Caco-2 (cell line): ENCODE results near the gene LCN2. TPM values are rescaled to one million over a fixed set of nuclear protein-coding genes. Genes with fewer than 3 reads are reported as not detected.
A peak's percentile ranks its signal among the peaks of the same experiment; 100 is the strongest.

Experiments used
- BruUV-seq: library from RNA; stranded (reverse); fragments of 400-500 nt; replicated peaks from 2 replicates; lab custom pipeline; 2021; lab: Mats Ljungman, UMichigan
- CTCF ChIA-PET: fragments of 300-600 bp; sonication (Branson Sonifier 250); formaldehyde crosslinking; loops from one replicate; lab custom pipeline; 2022; ENCODE audit warnings: antibody characterized with exemption; lab: Charles Lee
- POLR2A ChIA-PET: fragments of 300-600 bp; sonication (Branson Sonifier 250); formaldehyde crosslinking; loops from one replicate; lab custom pipeline; 2022; ENCODE audit warnings: antibody characterized with exemption; lab: Charles Lee
- DNase-seq, 2 experiments: peaks; one replicate each; pipeline versions ENCODE4 v3.0.0 to v3.0.0-alpha.2; 2020 to 2022
- H3K27me3 ChIP-seq: replicated peaks from 2 replicates; pipeline ENCODE4 v1.6.0; 2011; ENCODE audit warnings: low read length; ENCODE audit not compliant: control insufficient read depth, insufficient read depth
- H3K36me3 ChIP-seq: 2 replicates; pipeline ENCODE4 v1.5.1; 2011; ENCODE audit warnings: low read length; ENCODE audit not compliant: control insufficient read depth, insufficient read depth
- H3K4me1 ChIP-seq: fragments of 250-450 bp; sonication (Bioruptor Pico); 2 replicates; pipeline ENCODE4 v1.5.1; 2020; ENCODE audit warnings: mild to moderate bottlenecking
- H3K4me3 ChIP-seq: 2 replicates; pipeline ENCODE4 v1.5.1; 2011; ENCODE audit warnings: low read depth, mild to moderate bottlenecking, control low read depth, low read length
- H3K9me3 ChIP-seq: fragments of 250-450 bp; sonication (Bioruptor Pico); 2 replicates; pipeline ENCODE4 v1.5.1; 2020; ENCODE audit warnings: mild to moderate bottlenecking, moderate library complexity
- H3K27ac Mint-ChIP-seq: one replicate; pipeline ENCODE4 v1.8.0; 2022; ENCODE audit warnings: mixed read lengths; ENCODE audit not compliant: unreplicated experiment
- H3K27me3 Mint-ChIP-seq: one replicate; pipeline ENCODE4 v1.8.0; 2022; ENCODE audit warnings: mixed read lengths; ENCODE audit not compliant: insufficient read depth, unreplicated experiment
- H3K36me3 Mint-ChIP-seq: one replicate; pipeline ENCODE4 v1.8.0; 2022; ENCODE audit warnings: mild to moderate bottlenecking, mixed read lengths; ENCODE audit not compliant: insufficient read depth, unreplicated experiment
- H3K4me1 Mint-ChIP-seq: one replicate; pipeline ENCODE4 v1.8.0; 2022; ENCODE audit warnings: low read depth, mixed read lengths; ENCODE audit not compliant: unreplicated experiment
- H3K4me3 Mint-ChIP-seq: one replicate; pipeline ENCODE4 v1.8.0; 2022; ENCODE audit warnings: mild to moderate bottlenecking, moderate library complexity, mixed read lengths; ENCODE audit not compliant: unreplicated experiment
- H3K9me3 Mint-ChIP-seq: one replicate; pipeline ENCODE4 v1.8.0; 2022; ENCODE audit warnings: mixed read lengths; ENCODE audit not compliant: unreplicated experiment
- CTCF ChIP-seq, 2 experiments: fragments of 200-600 bp in 1 of 2; IDR thresholded peaks; 1 replicate in 1 of 2; 2 replicates in 1 of 2; pipeline versions ENCODE4 v1.5.1 to v1.8.0; 2011 to 2022; ENCODE audit warnings: antibody characterized with exemption in 1 of 2, control low read depth in 1 of 2, inconsistent platforms in 1 of 2, low read depth in 1 of 2, low read length in 1 of 2, mild to moderate bottlenecking in 1 of 2, moderate library complexity in 1 of 2; ENCODE audit not compliant: insufficient read depth in 1 of 2, severe bottlenecking in 1 of 2, unreplicated experiment in 1 of 2
- intact Hi-C: fragments of 100-400 bp; cut with micrococcal nuclease; formaldehyde crosslinking; loops from one replicate; pipeline ENCODE4 v1.10.0; 2022; ENCODE audit not compliant: unreplicated experiment
- total RNA-seq: library from RNA; stranded (reverse); gene quantifications from 2 replicates; pipeline ENCODE4 v1.2.3, GENCODE V29; 2022

Gene LCN2
- total RNA-seq, 1 experiment from 2014 or later = not detected

GRCh38 chr9:128159522-128159783 is 10.2 kb downstream of the LCN2 start:
- Histone ChIP-seq H3K36me3 (no peaks in the 10 kb centered on the region), H3K9me3 (no peaks in the 10 kb centered on the region), H3K4me1 (peaks cover 8% of the 10 kb centered on the region; the same call in 1 of the 2 replicates), H3K4me3 (peak overlapping the region; percentile 46), H3K27me3 (no peaks in the 10 kb centered on the region)
- Mint-ChIP-seq H3K36me3 (peaks cover 21% of the 10 kb centered on the region), H3K9me3 (no peaks in the 10 kb centered on the region), H3K27me3 (no peaks in the 10 kb centered on the region), H3K4me3 (peak overlapping the region; percentile 81), H3K4me1 (no peaks in the 10 kb centered on the region), H3K27ac (peak overlapping the region; percentile 86)
- ChIA-PET CTCF (interaction anchor here (0.6 to 1.1 kb wide), 6 partner anchors 9 to 297 kb away, joined by 3 to 5 read pairs (median 4); partner anchors contain the start of genes CERCAM and SWI5), POLR2A (interaction anchor here (0.5 to 1.6 kb wide), 5 partner anchors 9 to 877 kb away, joined by 3 to 6 read pairs (median 5); partner anchors contain the start of gene MIGA2)
- BruUV-seq = TSS peak; percentile 95
- no peak for DNase-seq
- no peak for TF ChIP-seq CTCF (IDR thresholded peaks at IDR 0.05; ENCODE audit: insufficient read depth in 1 of 2, low read depth in 1 of 2, low read length in 1 of 2, severe bottlenecking in 1 of 2, unreplicated experiment in 1 of 2)
- intact Hi-C loops = no loop called here

- no peaks in the 10 kb centered on the region for H3K9me3 ChIP-seq
- peak; percentile 96 to 98 for DNase-seq
- ChIA-PET CTCF (interaction anchor here (0.5 to 1.1 kb wide), 12 partner anchors 9 to 399 kb away, joined by 3 to 5 read pairs (median 3); partner anchors contain the start of genes CERCAM and SWI5), POLR2A (interaction anchor here (0.5 to 1.6 kb wide), 5 partner anchors 9 to 877 kb away, joined by 3 to 6 read pairs (median 5); partner anchors contain the start of gene MIGA2)
- Mint-ChIP-seq H3K9me3 (no peaks in the 10 kb centered on the region), H3K27me3 (no peaks in the 10 kb centered on the region), H3K27ac (peak within 1 kb of the TSS; percentile 86), H3K4me1 (no peaks in the 10 kb centered on the region), H3K4me3 (peak within 1 kb of the TSS; percentile 81), H3K36me3 (peaks cover 26% of the 10 kb centered on the region)
- no peaks in the 10 kb centered on the region for H3K27me3 ChIP-seq
- H3K36me3 ChIP-seq = no peaks in the 10 kb centered on the region
- BruUV-seq = no TSS peak
- intact Hi-C loops = loop anchor here (2.0 kb wide), 1 partner anchor 31 kb away; no protein-coding TSS in a partner anchor
- H3K4me3 ChIP-seq = peak within 1 kb of the TSS; percentile 58
- peaks cover 8% of the 10 kb centered on the region; the same call in 1 of the 2 replicates for H3K4me1 ChIP-seq
- TF ChIP-seq CTCF (IDR thresholded peaks at IDR 0.05; ENCODE audit: insufficient read depth in 1 of 2, low read depth in 1 of 2, low read length in 1 of 2, severe bottlenecking in 1 of 2, unreplicated experiment in 1 of 2) = no peak
Measured at GRCh38 chr9:128159784-128160602, 10.7 kb downstream of the LCN2 start, which contains the start of gene BBLN. Gene BBLN, plus strand, starts transcription at chr9:128160265. Its CDS starts 143 bp downstream, at chr9:128160408.

- Histone ChIP-seq H3K27me3 (no peaks in the 10 kb centered on the region), H3K4me1 (peaks cover 8% of the 10 kb centered on the region; the same call in 1 of the 2 replicates), H3K4me3 (peak overlapping the region; percentile 58), H3K9me3 (no peaks in the 10 kb centered on the region), H3K36me3 (no peaks in the 10 kb centered on the region)
- intact Hi-C loops = loop anchor here (2.0 kb wide), 1 partner anchor 32 kb away; no protein-coding TSS in a partner anchor
- no peaks in the 10 kb centered on the region for H3K4me1 Mint-ChIP-seq
- peaks cover 28% of the 10 kb centered on the region for H3K36me3 Mint-ChIP-seq
- CTCF ChIA-PET = interaction anchor here (0.5 to 1.1 kb wide), 9 partner anchors 10 to 398 kb away, joined by 3 to 4 read pairs (median 3); no protein-coding TSS in a partner anchor
- no TSS peak for BruUV-seq
- no peaks in the 10 kb centered on the region for H3K27me3 Mint-ChIP-seq
- DNase-seq = peak in 1 of 2 experiments; percentile 27
- H3K27ac Mint-ChIP-seq = no peak overlapping the region
- TF ChIP-seq CTCF (IDR thresholded peaks at IDR 0.05; ENCODE audit: insufficient read depth in 1 of 2, low read depth in 1 of 2, low read length in 1 of 2, severe bottlenecking in 1 of 2, unreplicated experiment in 1 of 2) = no peak
- POLR2A ChIA-PET = interaction anchor here (1.4 to 1.6 kb wide), 2 partner anchors 30 to 32 kb away, joined by 5 read pairs; no protein-coding TSS in a partner anchor
- no peaks in the 10 kb centered on the region for H3K9me3 Mint-ChIP-seq
- peak overlapping the region; percentile 81 for H3K4me3 Mint-ChIP-seq
Measured at GRCh38 chr9:128160603-128160987, 11.3 kb downstream of the LCN2 start.
